ENCODE measurements around the gene PAX2. TPM values are rescaled to one million over a fixed set of nuclear protein-coding genes. Genes with fewer than 3 reads are reported as not detected.

PAX2 gene
- not detected in 2 replicates for total RNA-seq

GRCh38 chr10:100744987-100745881 is at the start of gene PAX2:
Gene PAX2 (plus strand): TSS chr10:100745582. CDS start chr10:100746261, 679 bp downstream.

Other genes with a start within 250 kb of the PAX2 start
- gene SEC31B, start 225.7 kb upstream of the PAX2 start, total RNA-seq: 3.3 and 3.9 TPM in 2 replicates
- 170 and 235 TPM in 2 replicates for gene NDUFB8, start 215.7 kb upstream of the PAX2 start, total RNA-seq
- 10.8 and 12.3 TPM in 2 replicates for gene HIF1AN, start 209.6 kb upstream of the PAX2 start, total RNA-seq
- gene SLF2, start 167.4 kb downstream of the PAX2 start, total RNA-seq: 17.7 and 28.2 TPM in 2 replicates
- gene SEMA4G, start 223.9 kb downstream of the PAX2 start, total RNA-seq: 0.43 and 1.6 TPM in 2 replicates
- 58.2 and 62.7 TPM in 2 replicates for gene MRPL43, start 241.9 kb downstream of the PAX2 start, total RNA-seq
- 3.0 and 5.4 TPM in 2 replicates for gene TWNK, start 242.0 kb downstream of the PAX2 start, total RNA-seq